HFFc6 (cell line): ENCODE measurements around the gene UTP4. TPM values are rescaled to one million over a fixed set of nuclear protein-coding genes. Genes with fewer than 3 reads are reported as not detected.

Source experiments
- DNase-seq: peaks from one replicate; pipeline ENCODE4 v3.0.0-alpha.2; 2018
- H3K27ac Mint-ChIP-seq: 2 replicates; pipeline ENCODE4 v1.8.0; 2020; ENCODE audit warnings: mild to moderate bottlenecking, mixed read lengths
- H3K27me3 Mint-ChIP-seq: 2 replicates; pipeline ENCODE4 v1.8.0; 2021; ENCODE audit warnings: mild to moderate bottlenecking, moderate library complexity, mixed read lengths; ENCODE audit not compliant: insufficient read depth
- H3K36me3 Mint-ChIP-seq: 2 replicates; pipeline ENCODE4 v1.8.0; 2021; ENCODE audit warnings: low read depth, mixed read lengths
- H3K4me1 Mint-ChIP-seq: 2 replicates; pipeline ENCODE4 v1.8.0; 2020; ENCODE audit warnings: low read depth, mixed read lengths
- H3K4me3 Mint-ChIP-seq: 2 replicates; pipeline ENCODE4 v1.8.0; 2020; ENCODE audit warnings: mild to moderate bottlenecking, moderate library complexity, mixed read lengths
- H3K9me3 Mint-ChIP-seq: 2 replicates; pipeline ENCODE4 v1.8.0; 2020; ENCODE audit warnings: mild to moderate bottlenecking, mixed read lengths
- total RNA-seq, 6 experiments: library from RNA; stranded (reverse); fragmentation: NEBNext Ultra II Directional; extraction: Animal tissue kit (Norgen Biotek cat#: 25700); gene quantifications; 2 replicates in 1 of 6; 3 replicates in 5 of 6; pipeline ENCODE4 v1.2.3, GENCODE V29; 2021
- TF ChIP-seq, protein P1 (sequence below): fragments of 200-600 bp; sonication (generic); IDR thresholded peaks from 2 replicates; pipeline ENCODE4 v1.5.0; 2021; ENCODE audit warnings: antibody characterized with exemption, mild to moderate bottlenecking

UTP4 gene
- total RNA-seq, 6 experiments from 2014 or later, result 64.1 to 82.4 (median 69.6) TPM

DNA sequence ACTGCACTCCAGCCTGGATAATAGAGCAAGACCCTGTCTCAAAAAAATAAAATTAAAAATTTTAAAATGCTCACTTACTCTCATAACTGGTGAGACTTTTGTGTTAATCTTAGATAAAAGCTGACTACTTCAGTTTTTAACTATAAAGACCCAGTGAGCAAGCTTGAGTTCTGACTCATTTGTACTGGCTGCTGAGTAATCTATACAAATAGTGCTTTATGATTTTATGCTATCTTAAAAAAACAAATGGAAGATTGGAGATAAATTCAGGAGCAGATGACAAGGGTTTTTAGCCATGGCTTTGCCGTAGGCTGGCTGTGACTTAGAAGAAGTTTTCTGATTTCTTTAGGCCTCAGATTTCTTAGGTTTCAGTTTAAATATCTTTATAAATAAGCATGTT, 85.0 kb downstream of the UTP4 start:
- Mint-ChIP-seq H3K4me1 (peaks cover 62% of the 10 kb centered on the region), H3K27me3 (no peaks in the 10 kb centered on the region), H3K4me3 (peak overlapping the region; percentile 61), H3K9me3 (no peaks in the 10 kb centered on the region), H3K36me3 (no peaks in the 10 kb centered on the region; the same call in 1 of the 2 replicates), H3K27ac (peak overlapping the region; percentile 63)
- TF ChIP-seq, protein P1, sequence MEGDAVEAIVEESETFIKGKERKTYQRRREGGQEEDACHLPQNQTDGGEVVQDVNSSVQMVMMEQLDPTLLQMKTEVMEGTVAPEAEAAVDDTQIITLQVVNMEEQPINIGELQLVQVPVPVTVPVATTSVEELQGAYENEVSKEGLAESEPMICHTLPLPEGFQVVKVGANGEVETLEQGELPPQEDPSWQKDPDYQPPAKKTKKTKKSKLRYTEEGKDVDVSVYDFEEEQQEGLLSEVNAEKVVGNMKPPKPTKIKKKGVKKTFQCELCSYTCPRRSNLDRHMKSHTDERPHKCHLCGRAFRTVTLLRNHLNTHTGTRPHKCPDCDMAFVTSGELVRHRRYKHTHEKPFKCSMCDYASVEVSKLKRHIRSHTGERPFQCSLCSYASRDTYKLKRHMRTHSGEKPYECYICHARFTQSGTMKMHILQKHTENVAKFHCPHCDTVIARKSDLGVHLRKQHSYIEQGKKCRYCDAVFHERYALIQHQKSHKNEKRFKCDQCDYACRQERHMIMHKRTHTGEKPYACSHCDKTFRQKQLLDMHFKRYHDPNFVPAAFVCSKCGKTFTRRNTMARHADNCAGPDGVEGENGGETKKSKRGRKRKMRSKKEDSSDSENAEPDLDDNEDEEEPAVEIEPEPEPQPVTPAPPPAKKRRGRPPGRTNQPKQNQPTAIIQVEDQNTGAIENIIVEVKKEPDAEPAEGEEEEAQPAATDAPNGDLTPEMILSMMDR, result no peak
- DNase-seq, result peak; percentile 50

Other genes with a start within 250 kb of the UTP4 start
- 1 to 10 TPM; 1.5 to 2.1 (median 1.5) TPM for gene HAS3, start 27.0 kb upstream of the UTP4 start, total RNA-seq
- gene CHTF8, start 61 bp upstream of the UTP4 start, total RNA-seq, result 100 to 1,000 TPM; 103 to 149 (median 125) TPM
- gene SNTB2, start 54.5 kb downstream of the UTP4 start, total RNA-seq, result 10 to 100 TPM; 52.0 to 64.8 (median 58.6) TPM
- gene VPS4A, start 178.7 kb downstream of the UTP4 start, total RNA-seq, result 10 to 100 TPM; 33.2 to 39.8 (median 36.7) TPM
- 10 to 100 TPM; 14.5 to 21.1 (median 16.5) TPM for gene PDF, start 197.9 kb downstream of the UTP4 start, total RNA-seq
- gene COG8, start 206.9 kb downstream of the UTP4 start, total RNA-seq, result 10 to 100 TPM; 29.4 to 36.8 (median 35.2) TPM
- 10 to 100 TPM; 34.7 to 43.5 (median 37.1) TPM for gene NIP7, start 207.1 kb downstream of the UTP4 start, total RNA-seq
- under 1 TPM in 4 of 6 experiments, not detected in 2; 0.21 to 0.40 (median 0.26) TPM for gene TMED6, start 219.1 kb downstream of the UTP4 start, total RNA-seq